Activated CD8-positive, alpha-beta memory T cell treated with anti-CD3 and anti-CD28 coated beads for 36 hours (primary cell): ENCODE measurements around the gene CDH1. TPM values are rescaled to one million over a fixed set of nuclear protein-coding genes. Genes with fewer than 3 reads are reported as not detected.

ENCODE experiments used
- CTCF ChIA-PET: fragments of 350-600 bp; sonication (Branson Sonifier 250); formaldehyde crosslinking; loops from one replicate; lab custom pipeline; 2021; ENCODE audit warnings: antibody characterized with exemption; lab: Charles Lee
- POLR2A ChIA-PET: fragments of 350-600 bp; sonication (Branson Sonifier 250); formaldehyde crosslinking; loops from one replicate; lab custom pipeline; 2021; ENCODE audit warnings: antibody characterized with exemption; lab: Charles Lee
- total RNA-seq, 2 experiments: library from RNA; stranded (reverse); gene quantifications; one replicate each; pipeline ENCODE4 v1.2.3, GENCODE V29; 2021

The CDH1 gene
- total RNA-seq, 2 experiments from 2014 or later = not detected

- ChIA-PET CTCF (interaction anchor here (0.7 kb wide), 1 partner anchor 120 kb away, joined by 4 read pairs; no protein-coding TSS in a partner anchor), POLR2A (no interaction called here)
Observed at GRCh38 chr16:68814516-68814915, 77.4 kb downstream of the CDH1 start.

GRCh38 chr16:68823401-68824135 lies 86.5 kb downstream of the CDH1 start:
- POLR2A ChIA-PET = no interaction called here
- CTCF ChIA-PET = interaction anchor here (0.7 kb wide), 1 partner anchor 368 kb away, joined by 3 read pairs; no protein-coding TSS in a partner anchor

GRCh38 chr16:68825427-68825826 lies 88.3 kb downstream of the CDH1 start:
- POLR2A ChIA-PET = no interaction called here
- CTCF ChIA-PET = no interaction called here

GRCh38 chr16:68826652-68827051 lies 89.6 kb downstream of the CDH1 start:
- POLR2A ChIA-PET = no interaction called here
- CTCF ChIA-PET = interaction anchor here (0.6 kb wide), 1 partner anchor 981 kb away, joined by 4 read pairs; no protein-coding TSS in a partner anchor

- POLR2A ChIA-PET = no interaction called here
- CTCF ChIA-PET = interaction anchor here (1.5 kb wide), 1 partner anchor 10 kb away, joined by 5 read pairs; the partner anchor contains the start of gene TANGO6
Observed at GRCh38 chr16:68833251-68833650, 96.2 kb downstream of the CDH1 start.

GRCh38 chr16:68834550-68834949 lies 97.5 kb downstream of the CDH1 start:
- CTCF ChIA-PET = interaction anchor here (0.6 kb wide), 1 partner anchor 30 kb away, joined by 3 read pairs; no protein-coding TSS in a partner anchor
- POLR2A ChIA-PET = no interaction called here

- POLR2A ChIA-PET = no interaction called here
- CTCF ChIA-PET = no interaction called here
Observed at GRCh38 chr16:68835970-68836369, 98.9 kb downstream of the CDH1 start.

- CTCF ChIA-PET = no interaction called here
Observed at GRCh38 chr16:68839831-68840230, 102.7 kb downstream of the CDH1 start.

GRCh38 chr16:68842964-68843481 lies 105.9 kb downstream of the CDH1 start:
- POLR2A ChIA-PET = interaction anchor here (0.6 to 1.8 kb wide), 3 partner anchors 35 to 174 kb away, joined by 3 to 6 read pairs (median 3); no protein-coding TSS in a partner anchor
- CTCF ChIA-PET = interaction anchor here (0.9 to 2.4 kb wide), 6 partner anchors 10 to 315 kb away, joined by 3 to 6 read pairs (median 4); no protein-coding TSS in a partner anchor

More at GRCh38 chr16:68839831-68840230, 102.7 kb downstream of the CDH1 start:
- POLR2A ChIA-PET = no interaction called here

- ChIA-PET CTCF (interaction anchor here (0.9 to 2.4 kb wide), 6 partner anchors 10 to 316 kb away, joined by 3 to 6 read pairs (median 4); no protein-coding TSS in a partner anchor), POLR2A (interaction anchor here (0.6 to 1.8 kb wide), 4 partner anchors 34 to 289 kb away, joined by 3 to 6 read pairs (median 3); partner anchors contain the start of genes CHTF8 and UTP4)
Observed at GRCh38 chr16:68843482-68844210, 106.6 kb downstream of the CDH1 start, which contains the start of gene TANGO6. TANGO6 (plus strand) TSS chr16:68843531; CDS start chr16:68843618, 87 bp downstream.

- ChIA-PET CTCF (interaction anchor here (1.6 to 2.4 kb wide), 2 partner anchors 87 to 254 kb away, joined by 4 to 6 read pairs; no protein-coding TSS in a partner anchor), POLR2A (interaction anchor here (0.5 to 1.3 kb wide), 2 partner anchors 136 to 289 kb away, joined by 3 read pairs; partner anchors contain the start of genes CHTF8 and UTP4)
Observed at GRCh38 chr16:68844211-68844564, 107.1 kb downstream of the CDH1 start.

GRCh38 chr16:68848786-68849185 lies 111.7 kb downstream of the CDH1 start:
- CTCF ChIA-PET = no interaction called here
- POLR2A ChIA-PET = no interaction called here

- CTCF ChIA-PET = interaction anchor here (0.6 to 0.7 kb wide), 2 partner anchors 88 to 437 kb away, joined by 3 to 4 read pairs; no protein-coding TSS in a partner anchor
- POLR2A ChIA-PET = no interaction called here
Observed at GRCh38 chr16:68850481-68850880, 113.4 kb downstream of the CDH1 start.

- ChIA-PET CTCF (no interaction called here), POLR2A (interaction anchor here (0.5 kb wide), 1 partner anchor 333 kb away, joined by 3 read pairs; no protein-coding TSS in a partner anchor)
Observed at GRCh38 chr16:68851601-68852000, 114.5 kb downstream of the CDH1 start.

- CTCF ChIA-PET = no interaction called here
- POLR2A ChIA-PET = no interaction called here
Observed at GRCh38 chr16:68857479-68857878, 120.4 kb downstream of the CDH1 start.

- ChIA-PET POLR2A (no interaction called here), CTCF (interaction anchor here (0.6 kb wide), 1 partner anchor 493 kb away, joined by 3 read pairs; no protein-coding TSS in a partner anchor)
Observed at GRCh38 chr16:68859828-68860227, 122.7 kb downstream of the CDH1 start.

- POLR2A ChIA-PET = no interaction called here
Observed at GRCh38 chr16:68860978-68861892, 124.1 kb downstream of the CDH1 start.

GRCh38 chr16:68866933-68867332 lies 129.8 kb downstream of the CDH1 start:
- ChIA-PET CTCF (interaction anchor here (1.0 kb wide), 1 partner anchor 20 kb away, joined by 3 read pairs; no protein-coding TSS in a partner anchor), POLR2A (interaction anchor here (0.6 kb wide), 4 partner anchors 163 to 1330 kb away, joined by 3 to 6 read pairs (median 3); partner anchors contain the start of gene HAS3)

More at GRCh38 chr16:68860978-68861892, 124.1 kb downstream of the CDH1 start:
- CTCF ChIA-PET = interaction anchor here (0.6 kb wide), 1 partner anchor 388 kb away, joined by 3 read pairs; no protein-coding TSS in a partner anchor
